Activated CD4-positive, alpha-beta memory T cell treated with anti-CD3 and anti-CD28 coated beads for 36 hours (primary cell): ENCODE measurements around the gene SYNJ1. TPM values are rescaled to one million over a fixed set of nuclear protein-coding genes. Genes with fewer than 3 reads are reported as not detected.
A peak's percentile ranks its signal among the peaks of the same experiment; 100 is the strongest.
"Not testable (repeated sequence)": the region's sequence is repeated elsewhere in the genome, so short reads cannot be mapped to it uniquely, and the experiment has no call there.

ENCODE experiments used
- CTCF ChIA-PET: fragments of 350-600 bp; sonication (Branson Sonifier 250); formaldehyde crosslinking; loops from one replicate; lab custom pipeline; 2021; ENCODE audit warnings: antibody characterized with exemption, inconsistent platforms; lab: Charles Lee
- POLR2A ChIA-PET: fragments of 350-600 bp; sonication (Branson Sonifier 250); formaldehyde crosslinking; loops from one replicate; lab custom pipeline; 2021; ENCODE audit warnings: antibody characterized with exemption; lab: Charles Lee
- DNase-seq: peaks from one replicate; pipeline ENCODE4 v3.0.0-alpha.2; 2020
- H3K27ac Mint-ChIP-seq: one replicate; pipeline ENCODE4 v1.8.0; 2021; ENCODE audit warnings: mixed read lengths
- H3K27me3 Mint-ChIP-seq: one replicate; pipeline ENCODE4 v1.8.0; 2021; ENCODE audit warnings: mixed read lengths
- H3K36me3 Mint-ChIP-seq: one replicate; pipeline ENCODE4 v1.8.0; 2021; ENCODE audit warnings: mixed read lengths
- H3K4me1 Mint-ChIP-seq: one replicate; pipeline ENCODE4 v1.8.0; 2021; ENCODE audit warnings: low read depth, mixed read lengths
- H3K4me3 Mint-ChIP-seq: one replicate; pipeline ENCODE4 v1.8.0; 2021; ENCODE audit warnings: mild to moderate bottlenecking, mixed read lengths
- H3K9me3 Mint-ChIP-seq: one replicate; pipeline ENCODE4 v1.8.0; 2021; ENCODE audit warnings: mixed read lengths
- intact Hi-C: fragments of 100-400 bp; cut with micrococcal nuclease; formaldehyde crosslinking; loops from one replicate; pipeline ENCODE4 v1.15.1; 2023
- total RNA-seq, 2 experiments: library from RNA; stranded (reverse); gene quantifications; one replicate each; pipeline ENCODE4 v1.2.3, GENCODE V29; 2021

Gene SYNJ1
- total RNA-seq, 2 experiments from 2014 or later, result 13.3 to 14.2 TPM

DNA sequence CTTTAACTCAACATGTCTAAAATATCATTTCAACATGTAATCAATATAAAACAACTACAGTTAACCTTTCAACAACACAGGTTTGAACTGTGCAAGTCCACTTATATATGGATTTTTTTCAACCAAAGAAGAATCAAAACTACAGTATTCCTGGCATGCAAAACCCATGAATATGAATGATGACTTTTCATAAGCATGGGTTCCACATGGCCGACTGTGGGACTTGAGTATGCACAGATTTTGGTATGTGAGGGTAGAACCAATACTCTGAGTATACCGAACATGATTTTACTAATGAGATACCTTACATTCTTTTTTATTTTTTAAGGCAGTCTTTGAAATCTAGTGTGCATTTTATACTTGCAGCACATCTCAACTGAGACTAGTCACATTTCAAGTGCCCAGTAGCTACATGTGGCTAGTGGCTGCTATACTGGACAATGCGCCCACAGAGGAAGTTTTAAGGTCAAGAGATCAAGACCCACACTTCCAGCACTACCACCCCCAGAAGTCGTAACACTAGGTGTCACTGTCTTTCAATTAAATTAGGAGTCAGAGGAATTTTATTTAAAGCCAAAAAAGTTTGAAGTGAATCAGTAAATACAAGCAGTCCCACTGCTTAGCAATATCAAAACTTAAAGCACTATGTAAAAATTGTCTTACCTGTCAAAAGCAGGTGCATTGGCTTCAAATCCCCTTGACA is 40.0 kb downstream of the SYNJ1 start:
- no peak overlapping the region for H3K4me3 Mint-ChIP-seq

GRCh38 chr21:32682696-32683474 is 44.9 kb downstream of the SYNJ1 start:
- Mint-ChIP-seq H3K4me1 (no peaks in the 10 kb centered on the region), H3K27ac (no peak overlapping the region), H3K4me3 (no peak overlapping the region), H3K9me3 (no peaks in the 10 kb centered on the region), H3K27me3 (no peaks in the 10 kb centered on the region), H3K36me3 (peaks cover 10% of the 10 kb centered on the region)
- ChIA-PET POLR2A (no interaction called here), CTCF (no interaction called here)
- intact Hi-C loops, result no loop called here
- no peak for DNase-seq

More for the DNA sequence above, 40.0 kb downstream of the SYNJ1 start:
- no peak for DNase-seq
- Mint-ChIP-seq H3K27ac (no peak overlapping the region), H3K27me3 (no peaks in the 10 kb centered on the region), H3K36me3 (peaks cover 15% of the 10 kb centered on the region), H3K9me3 (no peaks in the 10 kb centered on the region), H3K4me1 (no peaks in the 10 kb centered on the region)
- intact Hi-C loops, result no loop called here
- CTCF ChIA-PET, result no interaction called here
- POLR2A ChIA-PET, result no interaction called here

DNA sequence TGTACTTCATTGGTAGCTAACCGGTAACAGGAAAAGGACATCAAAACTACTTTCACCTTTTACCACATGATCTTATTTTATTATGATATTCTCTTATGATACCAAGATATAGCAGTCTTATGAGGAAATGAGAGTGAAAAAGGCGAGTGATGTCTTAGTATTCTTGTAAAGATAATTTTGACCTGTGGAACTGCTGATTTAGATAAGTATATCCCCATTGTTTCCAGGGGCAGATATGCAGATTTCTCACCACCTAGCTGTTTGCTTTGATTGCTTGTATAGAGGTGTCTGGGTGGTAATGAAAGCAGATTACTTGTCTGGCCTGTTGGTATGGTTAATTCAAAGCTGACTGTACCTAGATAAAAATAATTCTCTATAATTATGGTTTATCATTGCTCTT is 53.1 kb downstream of the SYNJ1 start:
- Mint-ChIP-seq H3K4me1 (no peaks in the 10 kb centered on the region), H3K36me3 (peaks cover 26% of the 10 kb centered on the region), H3K27me3 (no peaks in the 10 kb centered on the region), H3K9me3 (no peaks in the 10 kb centered on the region), H3K27ac (no peak overlapping the region), H3K4me3 (no peak overlapping the region)
- CTCF ChIA-PET, result no interaction called here
- POLR2A ChIA-PET, result no interaction called here
- intact Hi-C loops, result no loop called here
- no peak for DNase-seq

- no peak overlapping the region for H3K27ac Mint-ChIP-seq
- H3K4me3 Mint-ChIP-seq, result no peak overlapping the region
- peaks cover 26% of the 10 kb centered on the region for H3K36me3 Mint-ChIP-seq
- ChIA-PET CTCF (no interaction called here), POLR2A (no interaction called here)
- H3K4me1 Mint-ChIP-seq, result no peaks in the 10 kb centered on the region
- intact Hi-C loops, result no loop called here
- no peaks in the 10 kb centered on the region for H3K27me3 Mint-ChIP-seq
- DNase-seq, result no peak
- H3K9me3 Mint-ChIP-seq, result no peaks in the 10 kb centered on the region
Observed at GRCh38 chr21:32674038-32674437, 53.8 kb downstream of the SYNJ1 start.

GRCh38 chr21:32666258-32666657 is 61.6 kb downstream of the SYNJ1 start:
- Mint-ChIP-seq H3K4me1 (no peaks in the 10 kb centered on the region), H3K36me3 (peaks cover 61% of the 10 kb centered on the region), H3K27me3 (no peaks in the 10 kb centered on the region), H3K9me3 (peaks cover 22% of the 10 kb centered on the region), H3K4me3 (no peak overlapping the region), H3K27ac (no peak overlapping the region)
- DNase-seq, result no peak
- ChIA-PET POLR2A (no interaction called here), CTCF (no interaction called here)
- intact Hi-C loops, result no loop called here

- H3K4me3 Mint-ChIP-seq, POLR2A ChIA-PET, H3K27ac Mint-ChIP-seq, DNase-seq, H3K27me3 Mint-ChIP-seq, H3K4me1 Mint-ChIP-seq, intact Hi-C loops: not testable (repeated sequence)
- Mint-ChIP-seq H3K36me3 (peaks cover 69% of the 10 kb centered on the region), H3K9me3 (peaks cover 22% of the 10 kb centered on the region)
- CTCF ChIA-PET, result interaction anchor here (1.4 kb wide), 1 partner anchor 162 kb away, joined by 4 read pairs; no protein-coding TSS in a partner anchor
Observed at GRCh38 chr21:32664095-32664494, 63.7 kb downstream of the SYNJ1 start.

GRCh38 chr21:32661981-32662380 is 65.8 kb downstream of the SYNJ1 start:
- POLR2A ChIA-PET, H3K27me3 Mint-ChIP-seq, H3K4me3 Mint-ChIP-seq: not testable (repeated sequence)

GRCh38 chr21:32661026-32661782 is 66.6 kb downstream of the SYNJ1 start:
- intact Hi-C loops, POLR2A ChIA-PET, CTCF ChIA-PET, H3K4me1 Mint-ChIP-seq, DNase-seq, H3K27me3 Mint-ChIP-seq, H3K27ac Mint-ChIP-seq, H3K4me3 Mint-ChIP-seq: not testable (repeated sequence)
- peaks cover 72% of the 10 kb centered on the region for H3K36me3 Mint-ChIP-seq
- H3K9me3 Mint-ChIP-seq, result peaks cover 22% of the 10 kb centered on the region

More at GRCh38 chr21:32661981-32662380, 65.8 kb downstream of the SYNJ1 start:
- DNase-seq, intact Hi-C loops, H3K4me1 Mint-ChIP-seq, H3K27ac Mint-ChIP-seq, CTCF ChIA-PET: not testable (repeated sequence)
- H3K36me3 Mint-ChIP-seq, result peaks cover 72% of the 10 kb centered on the region
- peaks cover 22% of the 10 kb centered on the region for H3K9me3 Mint-ChIP-seq

- no peak overlapping the region for H3K4me3 Mint-ChIP-seq
Observed at GRCh38 chr21:32658524-32658923, 69.3 kb downstream of the SYNJ1 start.

GRCh38 chr21:32653326-32653901 is 74.4 kb downstream of the SYNJ1 start:
- CTCF ChIA-PET, result interaction anchor here (0.8 to 1.0 kb wide), 5 partner anchors 11 to 544 kb away, joined by 3 to 6 read pairs (median 4); no protein-coding TSS in a partner anchor
- H3K36me3 Mint-ChIP-seq, result peaks cover 11% of the 10 kb centered on the region
- H3K4me1 Mint-ChIP-seq, result peaks cover 8% of the 10 kb centered on the region
- intact Hi-C loops, result loop anchor here (1.0 kb wide), 1 partner anchor 173 kb away; no protein-coding TSS in a partner anchor
- H3K27me3 Mint-ChIP-seq, result no peaks in the 10 kb centered on the region
- H3K27ac Mint-ChIP-seq, result no peak overlapping the region
- peak; percentile 44 for DNase-seq
- POLR2A ChIA-PET, result no interaction called here
- no peak overlapping the region for H3K4me3 Mint-ChIP-seq
- H3K9me3 Mint-ChIP-seq, result no peaks in the 10 kb centered on the region

More at GRCh38 chr21:32658524-32658923, 69.3 kb downstream of the SYNJ1 start:
- Mint-ChIP-seq H3K27me3 (no peaks in the 10 kb centered on the region), H3K36me3 (peaks cover 45% of the 10 kb centered on the region), H3K27ac (no peak overlapping the region), H3K4me1 (no peaks in the 10 kb centered on the region), H3K9me3 (no peaks in the 10 kb centered on the region)
- intact Hi-C loops, result no loop called here
- DNase-seq, result no peak
- ChIA-PET POLR2A (no interaction called here), CTCF (no interaction called here)

- H3K4me3 Mint-ChIP-seq, result no peak overlapping the region
- POLR2A ChIA-PET, result no interaction called here
- H3K27ac Mint-ChIP-seq, result no peak overlapping the region
- peaks cover 11% of the 10 kb centered on the region for H3K36me3 Mint-ChIP-seq
- no peaks in the 10 kb centered on the region for H3K27me3 Mint-ChIP-seq
- intact Hi-C loops, result no loop called here
- CTCF ChIA-PET, result no interaction called here
- H3K4me1 Mint-ChIP-seq, result peaks cover 8% of the 10 kb centered on the region
- H3K9me3 Mint-ChIP-seq, result no peaks in the 10 kb centered on the region
- no peak for DNase-seq
Observed at GRCh38 chr21:32648165-32648564, 79.6 kb downstream of the SYNJ1 start.
